ENCODE measurements around the gene MUSTN1. TPM values are rescaled to one million over a fixed set of nuclear protein-coding genes. Genes with fewer than 3 reads are reported as not detected.

The MUSTN1 gene
- total RNA-seq, 8 experiments from 2014 or later = 0.38 to 9.3 (median 2.7) TPM; not detected in 1

GRCh38 chr3:52839892-52840545 is 5.2 kb upstream of the MUSTN1 start:
- WGBS, 10 experiments = 79 to 100% (median 89%) methylated on average over 1 to 20 of the region's 23 CpGs; no CpG with 5 or more reads in 2 of the 10 experiments
- H3K4me1 ChIP-seq (replicated peaks in 1 of 2) = peaks cover 8 to 36% of the 10 kb centered on the region in 2 donors
- ATAC-seq (replicated peaks in 6 of 8) = no peak
- in situ Hi-C loops (cut with MboI; ENCODE audit: low pct_unique_long_range_greater_than_20kb in 2 of 9, low sequenced_read_pairs in 9 of 9, unreplicated experiment in 9 of 9) = no loop called here
- H3K27ac ChIP-seq = no peak overlapping the region
- no peak overlapping the region for H3K4me3 ChIP-seq

GRCh38 chr3:52839268-52839575 is 4.4 kb upstream of the MUSTN1 start:
- H3K4me3 ChIP-seq = no peak overlapping the region
- peaks cover 16 to 37% of the 10 kb centered on the region in 2 donors for H3K4me1 ChIP-seq (replicated peaks in 1 of 2)
- no peak for ATAC-seq (replicated peaks in 6 of 8)
- no peak overlapping the region for H3K27ac ChIP-seq
- in situ Hi-C loops (cut with MboI; ENCODE audit: low pct_unique_long_range_greater_than_20kb in 2 of 9, low sequenced_read_pairs in 9 of 9, unreplicated experiment in 9 of 9) = no loop called here
- WGBS, 10 experiments = 64 to 100% (median 82%) methylated on average over 1 to 2 of the region's 2 CpGs; no CpG with 5 or more reads in 4 of the 10 experiments

- Histone ChIP-seq H3K4me1 (replicated peaks in 1 of 2) (peaks cover 16 to 33% of the 10 kb centered on the region in 2 donors), H3K27ac (no peak overlapping the region), H3K4me3 (no peak overlapping the region)
- in situ Hi-C loops (cut with MboI; ENCODE audit: low pct_unique_long_range_greater_than_20kb in 2 of 9, low sequenced_read_pairs in 9 of 9, unreplicated experiment in 9 of 9) = no loop called here
- no peak for ATAC-seq (replicated peaks in 6 of 8)
- 40 to 87% (median 72%) methylated on average over 1 to 3 of the region's 8 CpGs; no CpG with 5 or more reads in 6 of the 10 experiments for WGBS, 10 experiments
Measured at GRCh38 chr3:52838561-52839267, 3.9 kb upstream of the MUSTN1 start.

GRCh38 chr3:52836986-52837385 is 2.2 kb upstream of the MUSTN1 start:
- in situ Hi-C loops (cut with MboI; ENCODE audit: low pct_unique_long_range_greater_than_20kb in 2 of 9, low sequenced_read_pairs in 9 of 9, unreplicated experiment in 9 of 9) = no loop called here
- 83 to 95% methylated on average over 1 to 3 of the region's 4 CpGs; no CpG with 5 or more reads in 8 of the 10 experiments for WGBS, 10 experiments
- ATAC-seq (replicated peaks in 6 of 8) = no peak
- H3K4me1 ChIP-seq (replicated peaks in 1 of 2) = peaks cover 13 to 20% of the 10 kb centered on the region in 2 donors
- no peak overlapping the region for H3K4me3 ChIP-seq
- no peak overlapping the region for H3K27ac ChIP-seq

- no peak overlapping the region for H3K4me3 ChIP-seq
- peaks cover 13 to 20% of the 10 kb centered on the region in 2 donors for H3K4me1 ChIP-seq (replicated peaks in 1 of 2)
- WGBS, 10 experiments = 11 to 100% (median 89%) methylated on average over 1 to 4 of the region's 5 CpGs; no CpG with 5 or more reads in 1 of the 10 experiments
- no peak for ATAC-seq (replicated peaks in 6 of 8)
- H3K27ac ChIP-seq = no peak overlapping the region
- in situ Hi-C loops (cut with MboI; ENCODE audit: low pct_unique_long_range_greater_than_20kb in 2 of 9, low sequenced_read_pairs in 9 of 9, unreplicated experiment in 9 of 9) = no loop called here
Measured at GRCh38 chr3:52836471-52836845, 1.6 kb upstream of the MUSTN1 start.

- Histone ChIP-seq H3K4me3 (no peak overlapping the region), H3K4me1 (replicated peaks in 1 of 2) (peaks cover 13 to 20% of the 10 kb centered on the region in 2 donors), H3K27ac (no peak overlapping the region)
- no peak for ATAC-seq (replicated peaks in 6 of 8)
- 80 to 100% (median 100%) methylated on average over 1 to 3 of the region's 8 CpGs; no CpG with 5 or more reads in 7 of the 10 experiments for WGBS, 10 experiments
- in situ Hi-C loops (cut with MboI; ENCODE audit: low pct_unique_long_range_greater_than_20kb in 2 of 9, low sequenced_read_pairs in 9 of 9, unreplicated experiment in 9 of 9) = no loop called here
Measured at GRCh38 chr3:52835766-52836470, 1.1 kb upstream of the MUSTN1 start.

- H3K4me1 ChIP-seq (replicated peaks in 1 of 2) = peaks cover 13 to 20% of the 10 kb centered on the region in 2 donors
- in situ Hi-C loops (cut with MboI; ENCODE audit: low pct_unique_long_range_greater_than_20kb in 2 of 9, low sequenced_read_pairs in 9 of 9, unreplicated experiment in 9 of 9) = no loop called here
- H3K27ac ChIP-seq = no peak overlapping the region
- ATAC-seq (replicated peaks in 6 of 8) = no peak
- no peak overlapping the region for H3K4me3 ChIP-seq
- WGBS, 10 experiments = no CpG with 5 or more reads among the region's 14 CpGs
Measured at GRCh38 chr3:52833202-52833601, 1.6 kb downstream of the MUSTN1 start.

GRCh38 chr3:52831500-52832301 is 3.1 kb downstream of the MUSTN1 start:
- in situ Hi-C loops (cut with MboI; ENCODE audit: low pct_unique_long_range_greater_than_20kb in 2 of 9, low sequenced_read_pairs in 9 of 9, unreplicated experiment in 9 of 9) = no loop called here
- H3K27ac ChIP-seq = no peak overlapping the region
- WGBS, 10 experiments = 24 to 80% (median 60%) methylated on average over 1 to 11 of the region's 21 CpGs; no CpG with 5 or more reads in 3 of the 10 experiments
- no peak overlapping the region for H3K4me3 ChIP-seq
- peaks cover 13 to 20% of the 10 kb centered on the region in 2 donors for H3K4me1 ChIP-seq (replicated peaks in 1 of 2)
- ATAC-seq (replicated peaks in 6 of 8) = peak in 6 of 8 experiments; percentile 56 to 93 (median 75)

- 66 to 100% (median 81%) methylated on average over 1 to 12 of the region's 16 CpGs; no CpG with 5 or more reads in 2 of the 10 experiments for WGBS, 10 experiments
- H3K4me3 ChIP-seq = no peak within 1 kb of the TSS
- no peak within 1 kb of the TSS for H3K27ac ChIP-seq
- in situ Hi-C loops (cut with MboI; ENCODE audit: low pct_unique_long_range_greater_than_20kb in 2 of 9, low sequenced_read_pairs in 9 of 9, unreplicated experiment in 9 of 9) = no loop called here
- no peak for ATAC-seq (replicated peaks in 6 of 8)
- H3K4me1 ChIP-seq (replicated peaks in 1 of 2) = peaks cover 13 to 18% of the 10 kb centered on the region in 2 donors
Measured at GRCh38 chr3:52830535-52831258, 4.1 kb downstream of the MUSTN1 start, which contains the start of gene ITIH4. ITIH4 (minus strand) TSS chr3:52830672; CDS start chr3:52830642, 30 bp downstream.

GRCh38 chr3:52829906-52830463 is 4.8 kb downstream of the MUSTN1 start:
- H3K27ac ChIP-seq = no peak overlapping the region
- H3K4me1 ChIP-seq (replicated peaks in 1 of 2) = peaks cover 8 to 11% of the 10 kb centered on the region in 2 donors
- no peak overlapping the region for H3K4me3 ChIP-seq
- WGBS, 10 experiments = 80 to 100% (median 90%) methylated on average over 1 to 6 of the region's 10 CpGs; no CpG with 5 or more reads in 4 of the 10 experiments
- in situ Hi-C loops (cut with MboI; ENCODE audit: low pct_unique_long_range_greater_than_20kb in 2 of 9, low sequenced_read_pairs in 9 of 9, unreplicated experiment in 9 of 9) = no loop called here
- ATAC-seq (replicated peaks in 6 of 8) = no peak

GRCh38 chr3:52829482-52829881 is 5.3 kb downstream of the MUSTN1 start:
- no peak overlapping the region for H3K4me3 ChIP-seq
- peaks cover 3 to 6% of the 10 kb centered on the region in 2 donors for H3K4me1 ChIP-seq (replicated peaks in 1 of 2)
- ATAC-seq (replicated peaks in 6 of 8) = no peak
- WGBS, 10 experiments = 0 to 100% (median 95%) methylated on average over 1 to 2 of the region's 3 CpGs; no CpG with 5 or more reads in 6 of the 10 experiments
- in situ Hi-C loops (cut with MboI; ENCODE audit: low pct_unique_long_range_greater_than_20kb in 2 of 9, low sequenced_read_pairs in 9 of 9, unreplicated experiment in 9 of 9) = no loop called here
- no peak overlapping the region for H3K27ac ChIP-seq

Data from motor neuron (in vitro differentiated cells).